ENCODE results near the gene TEX264.

TEX264 gene

GRCh38 chr3:51718547-51719409 is 47.7 kb downstream of the TEX264 start:
- peak; percentile 73 for TF ChIP-seq CTCF (IDR thresholded peaks at IDR 0.05; ENCODE audit: low read length, missing control alignments)
- peak; percentile 55 for DNase-seq (ENCODE audit: low read depth)
- H3K4me3 ChIP-seq (replicated peaks; ENCODE audit: low read depth, low read length) = no peak overlapping the region

- TF ChIP-seq CTCF (IDR thresholded peaks at IDR 0.05; ENCODE audit: low read length, missing control alignments) = peak; percentile 12
- no peak overlapping the region for H3K4me3 ChIP-seq (replicated peaks; ENCODE audit: low read depth, low read length)
- DNase-seq (ENCODE audit: low read depth) = no peak
Measured at GRCh38 chr3:51719410-51720025, 48.5 kb downstream of the TEX264 start.

- H3K4me3 ChIP-seq (replicated peaks; ENCODE audit: low read depth, low read length) = no peak overlapping the region
- DNase-seq (ENCODE audit: low read depth) = no peak
- TF ChIP-seq CTCF (IDR thresholded peaks at IDR 0.05; ENCODE audit: low read length, missing control alignments) = no peak
Measured at GRCh38 chr3:51720292-51721061, 49.4 kb downstream of the TEX264 start.

GRCh38 chr3:51721062-51721745 is 50.2 kb downstream of the TEX264 start:
- TF ChIP-seq CTCF (IDR thresholded peaks at IDR 0.05; ENCODE audit: low read length, missing control alignments) = no peak
- H3K4me3 ChIP-seq (replicated peaks; ENCODE audit: low read depth, low read length) = no peak overlapping the region
- no peak for DNase-seq (ENCODE audit: low read depth)

- H3K4me3 ChIP-seq (replicated peaks; ENCODE audit: low read depth, low read length) = no peak overlapping the region
- no peak for DNase-seq (ENCODE audit: low read depth)
- TF ChIP-seq CTCF (IDR thresholded peaks at IDR 0.05; ENCODE audit: low read length, missing control alignments) = no peak
Measured at GRCh38 chr3:51722362-51722761, 51.3 kb downstream of the TEX264 start.

GRCh38 chr3:51727500-51727899 is 56.4 kb downstream of the TEX264 start:
- DNase-seq (ENCODE audit: low read depth) = no peak
- TF ChIP-seq CTCF (IDR thresholded peaks at IDR 0.05; ENCODE audit: low read length, missing control alignments) = no peak
- H3K4me3 ChIP-seq (replicated peaks; ENCODE audit: low read depth, low read length) = no peak overlapping the region

Data from fibroblast of pulmonary artery (primary cell).